ENCODE data around the gene ABCC1.
"Not testable (repeated sequence)": the region's sequence is repeated elsewhere in the genome, so short reads cannot be mapped to it uniquely, and the experiment has no call there.

ABCC1 gene

GRCh38 chr16:15981382-15981781, 32.0 kb downstream of the ABCC1 start:
- no peak overlapping the region for H2AFZ ChIP-seq (ENCODE audit: low read depth, low read length, severe bottlenecking)
- H3K79me2 ChIP-seq (ENCODE audit: insufficient read depth, low read length), result peaks cover 91% of the 10 kb centered on the region
- H3K9me2 ChIP-seq (replicated peaks; ENCODE audit: insufficient read depth, low read length), result no peaks in the 10 kb centered on the region
- no peaks in the 10 kb centered on the region for H3F3A ChIP-seq (ENCODE audit: insufficient read depth)
- no peak overlapping the region for H3K9ac ChIP-seq (ENCODE audit: low read length)
- H3K36me3 ChIP-seq (ENCODE audit: low read length), result peaks cover 22% of the 10 kb centered on the region
- no peak overlapping the region for H3K27ac ChIP-seq (ENCODE audit: low read depth, low read length)
- H3K9me3 ChIP-seq (ENCODE audit: insufficient read depth, low read length), result peaks cover 43% of the 10 kb centered on the region; the same call in 1 of the 2 replicates
- H3K27me3 ChIP-seq (ENCODE audit: low read length), result no peaks in the 10 kb centered on the region
- H4K20me1 ChIP-seq (ENCODE audit: low read depth, low read length), result no peaks in the 10 kb centered on the region
- H3K4me3 ChIP-seq (ENCODE audit: insufficient read depth, low read length, poor library complexity, severe bottlenecking), result no peak overlapping the region
- H3K4me2 ChIP-seq (ENCODE audit: low read depth, low read length, poor library complexity, severe bottlenecking), result no peak overlapping the region
- TF ChIP-seq CTCF (IDR thresholded peaks at IDR 0.05; ENCODE audit: insufficient read depth, low read length, poor library complexity, severe bottlenecking), result no peak
- TF ChIP-seq EZH2phosphoT487 (conservative IDR thresholded peaks at IDR 0.05; ENCODE audit: low read length), result no peak

- not testable (repeated sequence) for H3K27ac ChIP-seq (ENCODE audit: low read depth, low read length); H3K27me3 ChIP-seq (ENCODE audit: low read length); H3K4me2 ChIP-seq (ENCODE audit: low read depth, low read length, poor library complexity, severe bottlenecking); H3K4me3 ChIP-seq (ENCODE audit: insufficient read depth, low read length, poor library complexity, severe bottlenecking); H3K9me2 ChIP-seq (replicated peaks; ENCODE audit: insufficient read depth, low read length); H4K20me1 ChIP-seq (ENCODE audit: low read depth, low read length); H2AFZ ChIP-seq (ENCODE audit: low read depth, low read length, severe bottlenecking); H3F3A ChIP-seq (ENCODE audit: insufficient read depth); H3K9ac ChIP-seq (ENCODE audit: low read length)
- H3K9me3 ChIP-seq (ENCODE audit: insufficient read depth, low read length), result peaks cover 42% of the 10 kb centered on the region; the same call in 1 of the 2 replicates
- peaks cover 18% of the 10 kb centered on the region for H3K36me3 ChIP-seq (ENCODE audit: low read length)
- peaks cover 90% of the 10 kb centered on the region for H3K79me2 ChIP-seq (ENCODE audit: insufficient read depth, low read length)
Measured at GRCh38 chr16:15982194-15982915, 32.9 kb downstream of the ABCC1 start.

- Histone ChIP-seq H3K4me2 (ENCODE audit: low read depth, low read length, poor library complexity, severe bottlenecking) (no peak overlapping the region), H3K27me3 (ENCODE audit: low read length) (no peaks in the 10 kb centered on the region), H2AFZ (ENCODE audit: low read depth, low read length, severe bottlenecking) (no peak overlapping the region), H3K36me3 (ENCODE audit: low read length) (peaks cover 5% of the 10 kb centered on the region), H3F3A (ENCODE audit: insufficient read depth) (no peaks in the 10 kb centered on the region), H4K20me1 (ENCODE audit: low read depth, low read length) (no peaks in the 10 kb centered on the region), H3K27ac (ENCODE audit: low read depth, low read length) (no peak overlapping the region), H3K4me3 (ENCODE audit: insufficient read depth, low read length, poor library complexity, severe bottlenecking) (no peak overlapping the region), H3K9me3 (ENCODE audit: insufficient read depth, low read length) (peaks cover 28% of the 10 kb centered on the region; the same call in 1 of the 2 replicates), H3K79me2 (ENCODE audit: insufficient read depth, low read length) (peaks cover 88% of the 10 kb centered on the region), H3K9ac (ENCODE audit: low read length) (no peak overlapping the region), H3K9me2 (replicated peaks; ENCODE audit: insufficient read depth, low read length) (no peaks in the 10 kb centered on the region)
- TF ChIP-seq EZH2phosphoT487 (conservative IDR thresholded peaks at IDR 0.05; ENCODE audit: low read length), result no peak
Measured at GRCh38 chr16:15983898-15984297, 34.5 kb downstream of the ABCC1 start.

GRCh38 chr16:15985144-15985543, 35.7 kb downstream of the ABCC1 start:
- TF ChIP-seq EZH2phosphoT487 (conservative IDR thresholded peaks at IDR 0.05; ENCODE audit: low read length), result no peak
- no peak for TF ChIP-seq CTCF (IDR thresholded peaks at IDR 0.05; ENCODE audit: insufficient read depth, low read length, poor library complexity, severe bottlenecking)
- Histone ChIP-seq H3K36me3 (ENCODE audit: low read length) (peaks cover 2% of the 10 kb centered on the region), H4K20me1 (ENCODE audit: low read depth, low read length) (no peaks in the 10 kb centered on the region), H3K9ac (ENCODE audit: low read length) (no peak overlapping the region), H3K9me3 (ENCODE audit: insufficient read depth, low read length) (peaks cover 21% of the 10 kb centered on the region; the same call in 1 of the 2 replicates), H3K79me2 (ENCODE audit: insufficient read depth, low read length) (peaks cover 92% of the 10 kb centered on the region), H3K27me3 (ENCODE audit: low read length) (no peaks in the 10 kb centered on the region), H3K9me2 (replicated peaks; ENCODE audit: insufficient read depth, low read length) (no peaks in the 10 kb centered on the region), H3K4me3 (ENCODE audit: insufficient read depth, low read length, poor library complexity, severe bottlenecking) (no peak overlapping the region), H3K27ac (ENCODE audit: low read depth, low read length) (no peak overlapping the region), H2AFZ (ENCODE audit: low read depth, low read length, severe bottlenecking) (no peak overlapping the region), H3F3A (ENCODE audit: insufficient read depth) (no peaks in the 10 kb centered on the region), H3K4me2 (ENCODE audit: low read depth, low read length, poor library complexity, severe bottlenecking) (no peak overlapping the region)

Measured in SU-DHL-6 (cell line).